Ramos (cell line): ENCODE data around the gene PTPRQ.
"Not testable (repeated sequence)": the region's sequence is repeated elsewhere in the genome, so short reads cannot be mapped to it uniquely, and the experiment has no call there.

Source experiments
- in situ Hi-C: fragments of 300-500 bp; cut with MboI; formaldehyde crosslinking; loops from one replicate; pipeline ENCODE4 v1.14.3; 2022; ENCODE audit warnings: low sequenced_read_pairs; ENCODE audit not compliant: unreplicated experiment

The PTPRQ gene

DNA sequence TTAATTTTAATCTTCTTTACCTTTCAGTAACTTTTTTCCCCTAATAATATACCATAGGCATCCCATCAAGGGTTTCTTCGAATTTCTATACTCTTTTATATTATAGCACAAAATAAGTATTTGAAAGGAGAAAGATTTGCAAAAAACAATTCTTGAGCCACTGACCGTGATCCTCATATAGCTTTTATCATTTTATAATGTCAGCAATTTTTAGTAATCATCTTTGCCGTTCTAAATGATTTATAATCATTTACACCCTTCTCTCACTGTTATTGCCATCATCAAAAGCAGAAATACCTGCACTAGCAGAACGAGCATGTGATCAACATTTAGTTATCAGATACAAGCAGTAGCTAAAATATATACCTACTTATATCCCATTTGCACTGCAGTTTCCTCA lies 16.9 kb downstream of the PTPRQ start:
- in situ Hi-C loops = no loop called here

DNA sequence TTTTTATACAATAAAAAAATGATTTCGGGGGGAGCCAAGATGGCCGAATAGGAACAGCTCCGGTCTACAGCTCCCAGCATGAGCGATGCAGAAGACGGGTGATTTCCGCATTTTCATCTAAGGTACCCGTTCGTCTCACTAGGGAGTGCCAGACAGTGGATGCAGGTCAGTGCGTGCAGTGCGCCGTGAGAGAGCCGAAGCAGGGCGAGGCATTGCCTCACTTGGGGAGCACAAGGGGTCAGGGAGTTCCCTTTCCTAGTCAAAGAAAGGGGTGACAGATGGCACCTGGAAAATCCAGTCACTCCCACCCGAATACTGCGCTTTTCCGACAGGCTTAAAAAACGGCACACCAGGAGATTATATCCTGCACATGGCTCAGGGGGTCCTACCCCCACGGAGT lies 17.8 kb downstream of the PTPRQ start:
- in situ Hi-C loops = not testable (repeated sequence)

DNA sequence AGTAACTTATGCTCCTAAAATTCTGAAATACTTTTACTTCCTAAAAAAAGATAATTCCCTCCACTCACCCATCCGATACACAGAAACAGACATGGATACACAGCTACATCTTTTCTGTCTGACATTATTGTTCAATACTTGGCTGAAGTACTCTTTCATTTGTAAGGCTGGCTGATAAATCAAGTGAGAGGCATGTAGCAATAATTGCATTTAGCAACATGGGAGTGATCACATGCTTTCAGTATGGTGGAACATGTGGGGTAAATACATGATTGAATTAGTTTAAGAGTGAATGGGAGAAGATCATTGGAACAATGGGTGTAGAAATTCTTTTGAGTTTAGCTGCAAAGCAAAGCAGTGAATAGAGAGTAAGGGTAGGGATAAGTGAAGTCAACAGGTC lies 25.6 kb downstream of the PTPRQ start:
- in situ Hi-C loops = no loop called here

DNA sequence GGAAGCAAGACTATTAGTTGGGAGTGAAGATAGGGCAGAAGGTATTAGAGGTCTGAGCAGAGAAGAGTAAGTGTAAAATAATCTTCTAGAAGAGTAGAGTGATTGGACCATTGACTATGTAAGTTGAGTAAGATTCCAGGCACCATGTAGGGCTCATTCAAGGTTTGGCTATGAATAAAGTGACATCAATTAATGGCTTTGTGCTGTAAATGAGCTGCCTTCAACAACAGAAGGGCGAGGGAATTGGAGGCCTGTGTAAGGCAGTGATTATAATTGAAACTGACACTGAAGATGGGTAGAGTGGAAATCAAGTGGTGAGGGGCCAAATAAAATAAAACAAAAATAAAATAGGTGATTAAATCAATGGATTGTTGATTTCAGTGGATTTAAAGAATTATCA lies 26.4 kb downstream of the PTPRQ start:
- in situ Hi-C loops = no loop called here

DNA sequence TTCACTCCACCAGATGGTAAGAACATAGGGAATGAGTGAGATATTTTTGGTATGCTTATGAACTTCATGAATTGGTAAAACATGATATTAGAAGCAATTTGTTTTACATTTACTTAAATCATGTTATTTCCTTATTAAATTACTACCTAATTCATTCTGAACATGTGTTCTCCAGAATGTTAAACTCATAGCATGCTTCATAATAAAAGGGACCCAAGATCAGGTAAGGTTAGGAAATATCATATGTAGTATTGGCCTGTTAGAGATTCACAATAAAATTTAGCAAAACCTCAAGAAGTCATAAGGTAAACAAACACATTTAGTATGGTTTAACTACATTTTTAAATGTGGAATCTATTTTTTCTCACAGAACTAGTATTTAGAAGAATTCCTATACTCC lies 28.2 kb downstream of the PTPRQ start:
- in situ Hi-C loops = no loop called here

DNA sequence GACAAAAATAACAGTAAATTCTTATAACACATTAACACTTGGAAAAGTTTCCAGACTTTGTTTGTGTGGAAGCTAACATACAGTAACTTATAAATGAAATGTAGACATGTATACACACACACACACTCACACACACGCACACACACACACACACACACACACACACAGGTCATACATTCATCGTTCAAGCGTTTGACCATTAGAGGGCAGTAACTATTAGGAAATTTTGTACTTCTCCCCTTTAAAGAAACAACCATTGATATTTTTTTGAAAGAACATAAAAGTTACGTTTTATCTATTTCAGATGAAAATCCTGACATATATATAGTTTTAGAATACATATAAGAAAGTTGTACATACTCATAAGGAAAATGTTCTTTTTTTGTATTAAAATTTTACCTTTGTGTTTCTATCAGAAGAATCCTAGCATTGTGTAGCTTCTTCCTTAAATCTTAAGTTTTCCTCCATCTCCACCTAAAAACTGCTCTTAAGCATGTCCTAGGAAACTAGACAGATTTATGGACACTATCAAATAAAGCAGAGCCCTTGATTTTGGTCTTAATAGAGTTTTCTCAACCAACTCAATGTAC lies 29.0 kb downstream of the PTPRQ start:
- in situ Hi-C loops = no loop called here

DNA sequence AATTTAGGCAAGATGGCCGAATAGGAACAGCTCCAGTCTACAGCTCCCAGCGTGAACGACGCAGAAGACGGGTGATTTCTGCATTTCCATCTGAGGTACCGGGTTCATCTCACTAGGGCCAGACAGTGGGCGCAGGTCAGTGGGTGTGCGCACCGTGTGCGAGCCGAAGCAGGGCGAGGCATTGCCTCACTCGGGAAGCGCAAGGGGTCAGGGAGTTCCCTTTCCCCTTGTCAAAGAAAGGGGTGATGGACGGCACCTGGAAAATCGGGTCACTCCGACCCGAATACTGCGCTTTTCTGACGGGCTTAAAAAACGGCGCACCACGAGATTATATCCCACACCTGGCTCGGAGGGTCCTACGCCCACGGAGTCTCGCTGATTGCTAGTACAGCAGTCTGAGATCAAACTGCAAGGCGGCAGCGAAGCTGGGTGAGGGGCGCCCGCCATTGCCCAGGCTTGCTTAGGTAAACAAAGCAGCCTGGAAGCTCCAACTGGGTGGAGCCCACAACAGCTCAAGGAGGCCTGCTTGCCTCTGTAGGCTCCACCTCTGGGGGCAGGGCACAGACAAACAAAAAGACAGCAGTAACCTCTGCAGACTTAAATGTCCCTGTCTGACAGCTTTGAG lies 33.6 kb downstream of the PTPRQ start:
- in situ Hi-C loops = not testable (repeated sequence)

DNA sequence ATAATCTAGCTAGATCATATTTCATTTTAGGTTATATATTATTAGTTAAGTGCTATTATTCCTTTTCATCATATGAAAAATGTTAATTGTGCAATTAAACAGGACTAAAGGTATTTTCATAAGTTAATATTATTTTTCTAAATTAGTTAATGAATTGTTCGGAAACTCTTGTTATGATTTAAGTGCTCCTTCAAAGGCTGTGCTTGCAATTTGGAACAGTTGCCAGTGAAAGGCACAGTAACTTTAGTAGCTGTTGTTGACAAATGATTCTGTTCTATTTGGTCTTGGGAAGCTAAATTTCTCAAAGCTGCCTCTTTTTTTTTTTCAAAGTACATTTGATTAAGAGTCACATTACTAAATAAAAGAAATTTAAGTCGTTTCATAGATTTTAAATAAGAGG lies 40.7 kb downstream of the PTPRQ start:
- in situ Hi-C loops = no loop called here

DNA sequence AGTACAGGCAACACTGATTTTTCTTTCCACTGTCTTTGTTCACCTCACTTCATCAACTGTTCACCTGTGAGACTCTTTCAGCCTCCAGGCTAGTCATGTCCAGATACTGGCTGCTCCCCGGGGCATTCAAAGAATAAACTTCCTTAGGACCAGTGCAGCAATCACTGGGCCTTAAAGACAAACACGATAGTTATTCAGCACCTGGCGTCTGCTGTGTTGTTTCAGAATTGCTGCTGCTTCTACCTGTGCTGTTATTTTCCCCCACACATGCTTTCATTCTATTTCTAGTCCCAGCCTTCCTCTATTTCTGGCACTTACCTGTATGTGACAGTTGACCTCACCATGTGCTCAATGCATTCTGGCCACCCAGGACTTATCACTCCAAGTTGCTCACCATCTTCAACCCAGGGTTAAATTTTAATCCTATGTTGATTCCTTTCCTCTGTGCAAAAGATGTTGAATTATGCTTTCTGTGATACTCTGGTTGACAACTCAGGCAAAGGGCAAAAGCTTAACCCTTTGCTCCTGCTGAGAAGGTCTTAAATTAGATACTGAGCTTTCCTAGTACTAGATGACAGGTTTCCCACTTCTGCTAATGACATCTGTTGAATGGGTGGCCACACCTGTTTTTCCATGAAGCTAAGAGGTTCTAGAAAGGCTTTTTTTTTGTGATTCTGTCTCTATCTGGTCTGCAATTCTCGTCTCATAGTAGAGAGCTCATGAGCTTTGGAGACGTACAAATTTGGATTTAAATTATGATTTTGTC lies 41.4 kb downstream of the PTPRQ start:
- in situ Hi-C loops = no loop called here

DNA sequence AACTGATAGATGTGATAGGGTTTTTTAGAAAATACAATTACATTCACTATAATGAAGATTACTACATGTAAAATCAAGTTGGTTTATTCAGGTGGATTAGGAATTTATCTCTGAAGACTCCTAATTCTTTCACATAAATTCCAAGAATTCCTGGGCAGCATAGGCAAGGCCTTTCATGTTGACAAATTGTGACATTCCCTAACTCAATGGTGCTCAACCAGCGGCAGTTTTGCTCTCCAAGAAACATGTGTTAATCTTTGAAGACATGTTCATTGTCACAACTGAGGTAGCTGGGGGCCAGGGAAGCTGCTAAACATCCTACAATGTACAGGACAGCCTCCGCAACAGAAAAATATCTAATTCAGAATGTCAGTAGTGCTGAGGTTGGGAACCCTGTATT lies 46.3 kb downstream of the PTPRQ start:
- in situ Hi-C loops = no loop called here

DNA sequence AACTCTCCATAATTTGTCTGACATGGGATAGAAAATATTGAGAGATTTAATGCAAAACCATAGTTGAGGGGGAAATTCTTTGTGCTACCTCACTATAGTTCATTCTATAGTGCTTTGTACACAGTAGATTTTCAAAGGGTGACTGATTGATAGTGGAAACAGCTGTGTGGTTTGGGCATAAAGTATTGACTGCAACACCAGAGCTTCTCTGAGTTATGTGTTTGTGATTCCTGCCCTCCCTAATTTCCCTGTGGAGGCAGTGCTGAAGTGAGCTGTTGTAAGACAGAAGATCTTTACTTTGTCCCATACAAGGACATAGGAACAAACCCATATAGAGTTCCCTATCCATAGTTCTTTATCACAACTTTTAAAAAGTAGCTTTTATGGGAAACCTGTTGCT lies 47.1 kb downstream of the PTPRQ start:
- in situ Hi-C loops = no loop called here

DNA sequence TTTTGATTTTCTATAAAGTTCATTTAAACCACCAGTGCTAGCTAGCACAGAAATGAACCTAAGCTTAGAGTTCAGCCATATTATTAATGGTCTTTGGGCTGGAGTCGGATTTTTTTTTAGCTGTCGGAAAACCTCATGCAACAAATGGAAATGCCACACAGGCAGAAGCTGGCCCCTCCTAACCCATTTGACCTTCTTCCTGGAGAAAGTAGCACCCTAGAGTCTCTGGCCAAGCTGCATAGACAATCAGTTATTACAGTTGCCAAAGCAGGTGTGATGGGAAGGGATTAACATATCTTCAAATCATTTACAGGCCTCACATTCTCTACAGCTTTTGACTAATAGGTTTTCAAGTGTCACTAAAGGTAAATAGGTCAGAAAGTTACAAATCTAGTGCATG lies 49.4 kb downstream of the PTPRQ start:
- in situ Hi-C loops = no loop called here

DNA sequence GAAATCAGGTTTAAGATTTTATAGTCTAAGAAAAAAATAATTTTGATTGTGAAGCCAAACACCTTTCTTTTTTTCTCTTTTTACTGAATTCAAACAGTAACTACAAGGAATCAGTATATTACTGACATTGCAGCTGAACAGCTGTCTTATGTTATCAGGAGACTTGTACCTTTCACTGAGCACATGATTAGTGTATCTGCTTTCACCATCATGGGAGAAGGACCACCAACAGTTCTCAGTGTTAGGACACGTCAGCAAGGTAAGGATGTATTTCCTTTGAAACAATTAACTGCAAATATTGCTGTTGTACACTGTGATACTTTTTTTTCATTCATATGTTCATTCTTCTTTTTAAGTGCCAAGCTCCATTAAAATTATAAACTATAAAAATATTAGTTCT lies 50.8 kb downstream of the PTPRQ start:
- in situ Hi-C loops = no loop called here

DNA sequence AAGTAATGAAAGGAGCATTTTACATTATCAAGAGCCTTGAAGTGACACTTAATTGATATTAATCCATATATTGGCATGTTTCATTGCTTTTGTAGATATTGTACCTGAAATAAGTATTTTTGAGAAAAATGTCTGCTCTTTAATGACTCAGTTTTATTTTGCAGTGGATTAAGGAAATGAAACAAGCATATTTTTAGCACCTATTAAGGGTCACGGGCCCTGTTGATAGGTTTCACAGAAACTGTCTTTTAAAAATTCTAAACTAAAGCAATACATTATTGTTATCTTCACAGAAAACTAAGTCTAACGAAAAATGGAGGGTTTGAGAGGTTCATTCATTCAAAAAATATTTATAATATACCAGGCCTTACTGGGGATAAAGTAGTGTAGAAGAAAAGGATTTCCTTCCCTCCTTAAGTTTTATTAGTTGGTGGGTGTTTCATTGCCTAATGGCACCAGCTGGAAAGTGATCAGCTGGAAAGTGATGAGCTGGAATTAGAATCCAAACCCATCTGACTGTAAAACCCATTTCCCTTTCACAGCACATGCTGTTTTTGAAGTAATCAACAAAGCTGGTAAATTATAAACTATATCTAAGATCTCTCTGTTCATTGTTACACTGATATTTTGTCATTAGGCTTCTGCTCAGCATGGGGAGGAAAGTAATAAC lies 54.2 kb downstream of the PTPRQ start:
- in situ Hi-C loops = no loop called here

DNA sequence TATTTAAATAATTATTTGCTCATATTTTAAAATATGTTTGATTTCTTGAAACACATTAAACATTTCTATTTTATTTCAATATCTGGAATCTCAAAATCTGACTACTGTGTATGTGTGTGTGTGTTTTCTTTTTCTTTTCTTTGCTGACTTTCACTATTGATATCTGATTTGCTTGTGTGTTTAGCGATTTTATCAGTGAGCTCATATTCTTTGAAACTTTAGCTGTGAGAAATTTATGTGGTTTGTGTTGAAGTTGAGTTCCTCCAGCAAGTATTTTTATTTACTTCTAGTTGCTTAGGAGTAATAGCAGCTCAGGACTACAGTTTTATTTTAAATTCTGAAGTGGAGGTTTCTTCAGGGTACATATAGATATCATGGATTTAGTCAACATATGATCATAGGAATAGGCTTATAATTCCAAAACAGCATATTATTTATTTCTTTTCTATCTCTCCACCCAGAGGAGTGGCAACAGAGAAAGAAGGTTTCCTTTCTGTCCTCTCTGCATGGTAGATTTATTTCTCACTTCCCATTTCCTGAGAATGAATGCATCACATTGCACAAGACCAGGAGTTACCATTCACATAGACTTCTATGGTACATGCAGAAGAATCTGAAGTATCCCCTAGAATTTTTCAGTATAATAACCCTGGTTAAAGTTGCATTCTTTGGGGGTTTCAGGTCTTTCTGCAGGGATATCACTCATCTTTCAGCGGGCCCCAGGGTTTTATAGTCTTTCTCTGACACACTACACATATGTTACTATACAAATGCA lies 60.5 kb downstream of the PTPRQ start:
- in situ Hi-C loops = no loop called here

DNA sequence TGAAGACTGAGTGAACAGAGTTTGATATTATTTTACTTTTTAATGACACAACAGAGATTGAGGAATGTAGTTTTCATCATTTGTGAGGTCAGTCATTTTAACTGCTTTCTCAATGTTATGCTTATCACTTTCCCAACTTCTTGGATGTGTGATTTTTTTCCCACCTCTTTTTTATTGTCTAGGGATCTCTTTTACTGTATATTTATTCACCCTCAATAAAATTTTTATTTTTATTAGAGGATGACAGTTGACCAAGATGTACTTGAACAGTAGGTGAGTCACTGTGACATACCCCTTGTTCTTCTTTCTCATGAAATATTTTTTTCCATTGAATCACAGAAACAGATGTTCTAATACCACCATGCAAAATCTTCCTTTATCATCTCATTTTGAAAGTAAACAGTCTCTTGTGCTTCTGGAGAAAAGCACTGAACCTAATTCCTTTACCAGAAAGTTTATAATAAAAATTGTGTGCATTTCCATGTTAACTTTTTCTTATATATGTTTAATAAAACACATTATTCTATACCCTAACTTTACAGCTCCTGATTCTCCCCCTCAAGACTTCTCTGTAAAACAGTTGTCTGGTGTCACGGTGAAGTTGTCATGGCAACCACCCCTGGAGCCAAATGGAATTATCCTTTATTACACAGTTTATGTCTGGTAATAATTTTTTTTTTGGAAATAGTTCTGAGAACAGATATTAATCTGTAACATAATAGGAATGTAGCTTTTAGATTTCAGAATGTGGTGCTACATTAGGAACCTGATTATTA lies 65.9 kb downstream of the PTPRQ start:
- in situ Hi-C loops = no loop called here

DNA sequence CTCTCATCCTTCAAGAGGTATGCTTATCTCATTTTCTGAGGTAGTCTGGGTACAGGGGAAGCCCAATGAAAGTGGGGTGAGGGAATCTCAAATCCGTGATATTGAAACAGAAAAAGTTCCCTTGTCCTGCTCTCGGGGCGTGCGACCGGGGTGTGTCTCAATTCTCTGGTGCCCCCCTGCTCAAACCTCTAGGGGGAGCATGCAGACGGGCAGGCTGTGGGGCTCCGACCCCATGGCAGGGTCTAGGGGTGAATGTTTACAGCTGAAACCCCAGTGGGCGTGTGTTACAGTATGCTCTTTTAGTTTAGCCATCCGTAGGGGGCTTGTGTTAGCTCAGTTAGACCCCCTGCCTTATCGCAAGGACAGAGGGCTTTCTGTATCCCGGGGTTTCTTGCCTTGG lies 68.7 kb downstream of the PTPRQ start:
- in situ Hi-C loops = no loop called here

DNA sequence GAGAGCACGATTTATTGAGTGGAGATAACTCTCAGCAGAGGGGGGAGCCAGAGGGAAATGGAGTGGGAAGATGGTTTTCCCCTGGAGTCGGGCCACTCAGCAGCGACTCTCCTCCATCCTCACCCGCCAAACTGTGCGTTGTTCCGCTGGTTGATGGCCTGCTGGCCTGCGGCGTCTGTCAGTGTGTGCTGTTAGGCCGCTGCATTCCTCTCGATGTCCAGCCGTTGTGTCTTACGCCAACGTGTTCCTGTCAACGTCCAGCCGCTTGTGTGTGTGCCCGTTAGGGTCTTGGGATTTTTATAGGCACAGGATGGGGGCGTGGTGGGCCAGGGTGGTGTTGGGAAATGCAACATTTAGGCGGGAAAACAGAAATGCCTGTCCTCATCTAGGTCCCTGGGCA lies 69.2 kb downstream of the PTPRQ start:
- in situ Hi-C loops = no loop called here

DNA sequence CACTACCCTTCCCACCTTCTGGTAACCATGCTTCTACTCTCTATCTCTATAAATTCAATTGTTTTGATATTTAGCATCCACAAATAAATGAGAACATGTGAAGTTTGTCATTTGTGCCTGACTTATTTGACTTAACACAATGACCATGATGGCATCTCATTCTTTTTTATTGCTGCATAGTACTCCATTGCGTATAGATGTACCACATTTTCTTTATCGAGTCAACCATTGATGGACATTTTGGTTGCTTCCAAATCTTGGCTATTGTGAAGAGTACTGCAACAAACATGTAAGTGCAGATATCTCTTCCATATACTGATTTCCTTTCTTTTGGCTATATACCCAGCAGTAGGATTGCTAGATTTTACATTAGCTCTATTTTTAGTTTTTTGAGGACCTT lies 73.6 kb downstream of the PTPRQ start:
- in situ Hi-C loops = no loop called here

DNA sequence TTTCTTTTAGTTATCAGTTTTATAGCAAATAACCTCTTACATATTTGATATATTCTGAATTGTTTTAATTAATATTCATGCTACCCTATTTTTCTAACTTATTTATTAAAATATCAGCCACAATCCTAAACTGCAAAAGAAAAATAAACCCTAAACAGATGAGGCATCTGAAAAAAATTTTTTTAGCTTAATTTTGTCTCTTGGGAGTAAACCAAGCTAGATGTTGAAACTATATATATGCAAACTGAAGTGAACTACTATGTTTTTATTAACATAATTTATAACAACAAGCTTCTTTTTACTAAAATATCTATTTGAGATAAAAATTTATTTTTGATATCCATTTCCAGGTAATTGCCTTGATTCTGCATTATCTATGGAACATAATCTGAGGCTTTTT lies 87.6 kb downstream of the PTPRQ start:
- in situ Hi-C loops = no loop called here
